B cell (primary cell): ENCODE data around the gene RAPGEF5.

Source experiments
- CTCF ChIP-seq: fragments of 200-600 bp; IDR thresholded peaks from one replicate; pipeline ENCODE4 v1.8.0; 2022; ENCODE audit warnings: antibody characterized with exemption, mild to moderate bottlenecking
- EZH2 ChIP-seq: IDR thresholded peaks from 2 replicates; pipeline ENCODE4 v1.6.1; 2012; ENCODE audit warnings: borderline replicate concordance, low read depth, mild to moderate bottlenecking, moderate library complexity, low read length; ENCODE audit not compliant: insufficient read depth, poor library complexity, severe bottlenecking

DNA sequence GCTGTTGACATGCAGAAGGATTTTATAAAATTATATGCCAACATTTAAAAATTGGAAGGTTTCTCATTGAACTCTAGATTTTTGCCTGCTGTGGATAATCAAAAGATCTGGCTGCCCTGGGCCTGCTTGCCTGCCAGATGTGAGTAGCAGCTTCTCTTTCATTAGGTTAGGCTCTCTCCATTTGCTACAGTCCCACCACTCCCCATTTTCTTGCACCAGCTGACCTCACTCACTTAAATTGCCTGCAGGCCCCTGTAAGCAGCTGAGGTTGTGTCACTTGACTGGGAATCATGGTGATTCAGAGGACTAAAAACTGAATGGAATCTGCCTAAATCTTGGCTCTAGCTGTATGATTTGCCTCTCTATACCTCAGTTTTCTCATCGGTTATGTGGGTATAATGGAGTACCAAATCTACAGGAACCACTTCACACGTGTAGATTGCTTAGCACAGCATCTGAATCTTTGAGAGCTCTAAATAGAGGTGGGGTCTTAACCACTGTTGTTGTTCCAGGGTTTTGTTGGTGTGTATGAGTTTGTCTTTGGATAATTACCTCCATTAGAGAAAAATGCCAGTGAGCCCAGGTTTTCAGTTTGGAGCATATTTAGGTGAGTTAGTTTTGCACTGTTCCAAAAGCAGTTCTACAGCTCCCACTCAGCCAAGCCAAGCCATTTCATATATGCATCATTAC lies 18.6 kb upstream of the RAPGEF5 start:
- TF ChIP-seq CTCF (no peak), EZH2 (no peak)
